ENCODE results near the gene GLG1.
"Not testable (repeated sequence)": the region's sequence is repeated elsewhere in the genome, so short reads cannot be mapped to it uniquely, and the experiment has no call there.

GLG1 gene

DNA sequence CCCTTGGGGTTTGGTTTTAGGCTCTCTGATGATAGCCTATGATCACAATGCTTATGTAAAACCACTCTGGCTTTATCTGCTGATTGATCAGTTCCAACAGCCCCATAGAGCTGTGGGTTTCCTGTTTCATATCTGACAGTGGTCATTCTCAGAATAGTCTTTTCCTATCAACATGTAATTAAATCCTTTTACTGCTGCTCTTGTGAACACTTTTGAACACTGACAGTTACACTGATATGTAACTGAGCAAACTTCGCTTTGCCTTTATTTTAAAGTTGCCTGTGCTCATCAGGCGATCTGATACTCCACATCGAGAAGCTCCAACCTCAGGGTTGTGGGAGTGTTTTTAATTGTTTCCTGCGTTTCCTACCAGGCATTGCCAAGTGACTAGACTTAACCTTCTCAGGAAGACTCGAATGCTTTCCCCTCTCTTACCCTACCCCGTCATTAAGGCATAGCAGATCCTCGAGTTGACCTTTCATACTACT is 168.4 kb downstream of the GLG1 start:
- no peak for DNase-seq

DNA sequence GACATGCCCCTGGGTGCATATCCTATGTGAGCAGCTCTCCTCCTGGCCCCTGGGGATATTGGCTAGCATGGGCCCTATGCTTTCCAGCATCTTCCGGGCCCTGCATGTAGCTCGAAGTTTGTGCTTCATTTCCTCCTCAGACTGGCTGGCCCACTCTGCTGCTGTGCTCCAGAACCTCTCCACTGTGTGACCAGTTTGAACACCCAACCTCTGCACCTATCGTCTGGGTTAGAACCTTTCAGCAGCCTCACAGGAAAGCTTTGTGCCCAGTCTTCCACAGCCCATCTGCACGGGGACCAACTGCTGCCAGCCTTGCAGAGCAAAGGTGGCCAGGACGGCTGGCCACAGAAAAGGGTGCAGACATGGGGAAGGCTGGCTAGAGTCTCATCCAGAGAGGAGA is 175.4 kb downstream of the GLG1 start:
- no peak for DNase-seq

DNA sequence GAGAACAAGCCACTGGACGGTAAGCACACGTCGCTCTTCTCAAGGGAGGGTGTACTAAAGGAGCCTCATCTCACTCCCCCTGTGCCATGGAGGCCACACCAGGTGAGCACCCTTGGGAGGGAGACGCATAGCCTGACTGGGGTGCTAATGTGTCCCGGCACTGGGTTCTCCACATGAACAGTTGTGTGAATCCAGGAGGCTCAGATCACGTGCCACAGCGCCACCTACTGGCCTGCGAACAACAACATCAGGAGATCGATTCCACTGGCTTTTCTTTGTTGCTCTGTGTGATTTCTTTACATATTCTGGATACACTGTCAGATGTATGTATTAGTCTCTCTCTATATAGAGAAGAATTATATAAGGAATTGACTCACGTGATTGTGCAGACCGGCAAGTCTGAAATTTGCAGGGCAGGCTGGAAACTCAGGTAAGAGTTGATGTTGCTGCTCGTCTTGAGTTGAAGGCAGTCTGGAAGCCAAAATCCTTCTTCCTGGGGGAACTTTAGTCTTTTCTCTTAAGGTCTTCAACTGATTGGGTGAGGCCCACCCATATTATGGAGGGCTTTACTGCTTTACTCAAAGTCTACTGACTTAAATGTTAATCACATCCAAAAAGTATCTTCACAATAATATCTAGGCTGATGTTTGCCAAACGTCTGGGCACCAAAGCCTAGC is 176.7 kb downstream of the GLG1 start:
- DNase-seq: peak; percentile 34

DNA sequence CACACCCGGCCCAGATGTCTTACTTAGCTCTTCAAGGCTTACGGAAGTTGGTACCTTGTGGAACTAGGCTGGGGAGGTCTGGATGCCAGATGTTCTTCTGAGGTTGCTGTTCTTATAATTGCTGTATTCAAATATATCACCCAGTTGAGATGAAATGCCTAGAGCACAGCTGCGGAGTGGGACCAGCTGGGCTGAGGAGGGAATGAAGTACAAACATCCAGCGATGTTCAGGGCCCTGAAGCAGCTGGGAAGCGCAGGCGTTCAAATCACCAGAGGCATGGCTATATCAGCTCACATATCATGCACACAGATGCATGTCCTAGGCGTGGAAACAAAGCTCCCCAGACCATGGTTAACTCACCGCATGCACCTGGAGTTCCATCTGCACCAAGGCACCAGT is 178.4 kb downstream of the GLG1 start:
- not testable (repeated sequence) for DNase-seq

DNA sequence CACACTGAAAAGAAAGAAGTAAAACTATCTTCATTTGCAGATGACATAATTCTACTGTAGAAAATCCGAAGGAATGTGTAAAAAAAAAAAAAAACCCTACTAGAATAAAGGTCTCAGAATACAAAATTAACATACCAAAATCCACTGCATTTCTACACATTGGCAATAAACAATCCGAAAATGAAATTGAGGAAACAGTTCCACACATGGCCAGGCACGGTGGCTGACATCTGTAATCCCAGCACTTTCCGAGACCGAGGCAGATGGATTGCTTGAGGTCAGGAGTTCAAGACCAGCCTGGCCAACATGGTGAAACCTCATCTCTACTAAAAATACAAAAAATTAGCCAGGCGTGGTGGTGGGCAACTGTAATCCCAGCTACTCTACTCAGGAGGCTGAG is 181.2 kb downstream of the GLG1 start:
- DNase-seq: not testable (repeated sequence)

DNA sequence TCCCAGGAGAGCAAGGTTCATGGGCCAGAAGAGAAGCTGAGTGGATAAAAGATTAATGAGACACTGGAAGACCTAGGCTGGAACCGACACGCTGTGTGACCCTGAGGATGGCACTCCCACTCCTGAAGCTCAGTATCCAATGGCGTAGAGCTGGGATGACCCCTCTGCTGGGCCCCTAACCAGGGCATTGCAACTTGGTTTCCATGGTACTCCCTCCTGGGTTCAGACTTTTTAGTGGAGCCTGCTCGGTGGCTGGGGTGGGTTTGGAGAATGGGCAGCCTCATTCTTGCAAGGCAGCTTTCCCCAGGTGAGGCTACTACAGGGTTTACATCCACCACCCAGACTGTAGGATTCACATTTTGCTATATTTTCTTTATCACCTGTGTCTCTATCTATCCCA is 183.2 kb downstream of the GLG1 start:
- DNase-seq: not testable (repeated sequence)

DNA sequence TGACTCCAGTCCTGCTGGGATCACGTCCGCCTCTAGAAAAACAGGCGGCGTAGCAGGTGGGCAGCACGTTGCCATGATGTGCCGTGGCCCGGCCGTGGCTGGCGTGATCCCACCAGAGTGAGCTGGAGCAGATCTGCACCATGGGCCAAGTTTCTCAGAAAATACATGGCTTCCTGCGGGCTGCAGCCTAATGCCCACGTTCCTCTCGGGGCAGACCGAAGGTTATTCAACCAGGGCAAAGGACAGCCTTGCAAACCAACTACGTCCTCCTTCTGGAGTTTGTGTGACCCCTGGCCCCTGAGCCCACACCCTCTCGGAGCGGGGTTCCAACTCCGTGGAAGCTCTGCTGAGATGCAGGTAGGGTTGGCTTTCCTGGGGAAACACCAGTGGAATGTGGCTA is 184.8 kb downstream of the GLG1 start:
- not testable (repeated sequence) for DNase-seq

DNA sequence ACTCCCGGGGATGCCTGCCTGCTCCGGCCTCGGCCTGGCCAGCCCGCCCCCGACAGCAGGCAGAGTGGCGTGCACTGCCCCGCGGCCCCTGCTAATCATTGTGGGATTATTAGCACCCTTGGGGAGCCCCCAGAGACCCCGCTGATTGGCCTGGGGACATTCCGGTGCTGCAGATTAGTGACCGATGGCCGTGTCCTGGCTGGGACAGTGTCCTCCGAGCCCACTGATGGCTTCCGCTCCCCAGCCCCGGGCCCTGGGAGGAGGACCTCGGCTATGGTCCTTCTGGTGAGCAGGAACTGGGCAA is 185.5 kb downstream of the GLG1 start:
- DNase-seq: not testable (repeated sequence)

DNA sequence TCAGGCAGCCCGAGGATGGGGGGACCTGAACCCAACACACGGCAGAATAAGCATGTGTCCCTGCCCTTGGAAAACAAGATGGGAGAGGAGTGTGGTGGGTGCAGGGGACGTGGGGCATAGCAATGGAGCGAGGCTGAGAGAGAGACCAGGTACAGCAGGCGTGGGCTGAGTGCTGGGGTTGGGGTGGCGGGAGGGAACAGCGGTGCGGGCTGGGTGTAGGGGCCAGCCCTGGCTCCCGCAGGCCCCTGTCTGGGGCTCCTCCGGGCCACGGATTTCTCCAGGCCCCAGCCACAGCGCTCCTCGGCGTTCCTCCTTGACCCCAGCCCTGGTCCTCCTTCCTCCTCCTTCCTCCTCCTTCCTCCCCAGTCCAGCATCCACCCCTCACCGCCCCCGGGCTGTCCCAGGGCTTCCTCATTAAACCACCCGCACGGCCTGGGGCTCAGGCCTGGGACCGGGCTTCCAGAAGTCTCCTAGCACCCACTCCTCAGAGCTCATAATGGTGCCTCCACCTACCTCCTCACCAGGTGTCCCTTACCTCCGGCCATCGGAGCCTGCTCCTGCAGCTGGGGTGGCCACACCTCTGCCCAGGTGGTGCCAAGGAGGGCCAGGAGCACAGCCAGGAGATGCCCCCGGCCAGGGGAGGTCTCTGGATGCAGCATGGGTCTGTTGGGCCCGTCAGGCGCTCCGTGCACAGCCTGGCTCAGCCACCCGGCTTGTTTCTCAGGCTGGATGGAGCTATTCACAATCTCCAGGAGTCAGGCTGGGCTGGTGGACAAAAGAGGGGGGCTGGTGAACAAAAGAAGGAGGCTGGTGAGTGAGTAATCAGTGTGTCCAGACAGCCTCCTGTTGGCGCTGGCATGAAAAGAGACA is 186.1 kb downstream of the GLG1 start, which contains the start of gene CLEC18B:
TSS of gene CLEC18B (minus strand) at position 867 of the 870 bp plus-strand sequence. CDS start at position 659, 208 bp downstream.
- DNase-seq: peak; percentile 2

DNA sequence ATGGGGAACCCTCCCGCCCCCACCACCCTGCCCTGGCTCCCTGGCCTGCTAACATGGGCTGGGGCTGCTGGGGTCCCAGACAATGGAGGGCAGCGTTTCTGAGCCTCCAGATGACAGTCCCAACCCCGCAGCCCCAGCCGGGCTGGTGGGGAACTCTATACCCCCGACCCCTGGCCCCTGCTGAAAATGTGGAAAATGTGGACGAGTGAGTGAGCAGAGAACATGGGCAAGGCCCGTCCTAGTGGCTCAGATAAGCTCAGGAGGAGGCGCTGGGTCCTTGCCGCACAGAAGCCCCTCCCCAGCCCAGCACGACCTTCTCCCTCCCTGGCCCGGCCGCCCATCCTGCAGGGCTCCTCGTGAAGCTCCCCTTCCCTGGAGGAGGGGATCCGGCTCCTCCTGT is 187.1 kb downstream of the GLG1 start:
- not testable (repeated sequence) for DNase-seq

DNA sequence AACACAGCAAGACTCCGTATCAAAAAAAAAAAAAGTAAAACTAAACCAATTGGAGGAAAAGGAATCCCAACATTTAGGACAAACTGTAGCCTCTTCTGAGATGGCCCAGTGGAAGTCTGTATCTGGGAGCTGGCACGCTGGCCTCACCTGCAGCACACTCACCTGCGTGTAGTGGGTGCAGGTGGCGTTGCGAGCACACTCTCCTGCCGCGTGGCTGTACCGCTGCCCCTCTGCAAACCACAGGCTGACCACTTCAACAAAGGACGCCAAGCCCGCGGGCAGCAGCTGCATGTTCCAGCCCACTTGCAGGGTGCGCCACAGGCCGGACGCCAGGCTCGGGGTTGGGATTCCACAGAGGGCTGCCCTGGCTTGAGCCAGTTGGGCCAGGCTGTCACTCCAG is 189.0 kb downstream of the GLG1 start:
- DNase-seq: not testable (repeated sequence)

DNA sequence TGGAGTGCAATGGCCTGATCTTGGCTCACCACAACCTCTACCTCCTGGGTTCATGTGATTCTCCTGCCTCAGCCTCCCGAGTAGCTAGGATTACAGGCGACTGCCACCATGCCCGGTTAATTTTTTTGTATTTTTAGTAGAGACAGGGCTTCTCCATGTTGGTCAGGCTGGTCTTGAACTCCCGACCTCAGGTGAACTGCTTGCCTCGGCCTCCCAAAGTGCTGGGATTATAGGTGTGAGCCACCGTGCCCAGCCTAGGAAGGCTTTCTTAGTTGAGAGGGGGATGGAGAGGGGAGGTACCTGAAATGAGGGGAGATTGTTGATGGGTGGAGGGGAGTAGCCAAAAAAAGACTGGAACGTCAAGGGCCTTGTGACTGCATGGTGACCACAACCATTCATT is 193.0 kb downstream of the GLG1 start:
- DNase-seq: not testable (repeated sequence)

DNA sequence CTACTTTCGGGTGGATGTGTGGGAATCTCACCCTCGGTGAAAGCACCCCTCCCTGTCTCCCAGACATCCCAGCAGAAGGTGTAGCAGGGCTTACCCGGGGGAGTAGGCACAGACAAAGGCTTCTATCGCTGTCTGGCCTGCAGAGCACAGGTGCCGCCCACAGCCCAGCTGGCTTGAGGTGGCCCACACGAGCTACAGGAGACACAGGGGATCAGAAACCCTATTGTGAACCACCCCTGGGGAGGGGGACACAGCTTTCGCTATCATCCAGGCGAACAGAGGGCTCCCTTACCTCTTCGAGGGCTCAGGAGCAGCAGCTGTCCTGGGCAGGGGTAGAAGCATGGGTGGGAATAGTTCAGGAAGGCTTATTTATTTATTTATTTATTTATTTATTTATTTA is 193.4 kb downstream of the GLG1 start:
- DNase-seq: not testable (repeated sequence)

DNA sequence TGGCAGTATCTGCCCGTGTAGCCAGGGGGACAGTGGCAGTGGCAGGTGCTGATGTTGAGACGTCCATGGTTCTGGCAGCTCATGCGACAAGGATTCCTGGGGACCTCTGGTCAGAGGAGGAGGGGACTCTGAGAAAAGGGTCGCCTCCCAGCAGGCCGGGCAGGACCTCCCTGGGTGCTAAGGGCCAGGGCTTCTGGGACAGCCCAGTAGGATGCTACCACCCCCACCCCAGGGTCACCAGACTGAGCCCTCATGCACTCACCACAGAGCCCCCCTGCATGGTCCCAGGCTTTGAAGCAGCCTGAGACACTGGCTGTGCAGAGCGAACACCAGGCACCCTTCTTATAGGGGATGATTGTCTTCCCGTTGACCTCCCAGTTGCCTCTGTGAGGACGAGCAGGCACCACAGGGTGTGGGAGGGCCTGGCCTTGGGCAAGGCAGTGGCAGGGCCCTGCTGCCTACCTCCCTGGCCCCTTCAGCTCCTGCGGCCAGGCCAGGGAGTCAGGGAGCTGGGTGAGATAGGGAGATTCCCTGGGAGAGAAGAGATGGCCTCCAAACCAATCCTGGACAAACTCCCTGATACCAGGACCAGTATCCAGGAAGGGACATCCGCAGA is 194.0 kb downstream of the GLG1 start:
- DNase-seq: not testable (repeated sequence)

DNA sequence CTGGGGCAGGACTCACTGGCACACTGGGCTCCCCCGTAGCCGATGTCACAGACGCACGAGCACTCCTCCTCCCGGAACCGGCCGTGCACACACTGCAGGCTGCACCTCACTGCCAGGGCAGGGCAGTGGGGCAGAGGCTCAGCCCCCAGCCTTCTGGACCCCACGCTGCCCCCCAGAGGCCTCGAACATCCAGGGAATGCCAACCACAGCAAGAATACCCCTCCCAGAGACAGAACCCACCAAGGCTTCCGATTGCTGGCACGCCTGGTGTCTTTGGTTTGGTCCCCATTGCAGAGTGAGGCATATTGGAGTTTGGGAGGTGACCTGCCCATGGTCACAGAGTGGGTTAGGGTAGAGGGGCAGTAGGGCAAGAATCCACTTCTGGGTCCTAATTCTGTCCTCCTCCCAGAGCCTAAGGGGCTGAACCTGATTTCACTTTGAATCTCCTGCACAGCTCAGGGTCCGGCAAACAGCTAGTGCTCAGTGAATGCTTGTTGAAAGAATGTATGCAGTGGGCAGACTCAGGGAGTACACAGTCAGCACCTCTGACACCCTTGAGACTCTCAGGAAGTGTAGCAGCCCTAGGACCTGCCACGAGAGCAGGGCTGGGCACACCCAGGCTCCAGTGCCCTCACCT is 194.7 kb downstream of the GLG1 start:
- DNase-seq: not testable (repeated sequence)

DNA sequence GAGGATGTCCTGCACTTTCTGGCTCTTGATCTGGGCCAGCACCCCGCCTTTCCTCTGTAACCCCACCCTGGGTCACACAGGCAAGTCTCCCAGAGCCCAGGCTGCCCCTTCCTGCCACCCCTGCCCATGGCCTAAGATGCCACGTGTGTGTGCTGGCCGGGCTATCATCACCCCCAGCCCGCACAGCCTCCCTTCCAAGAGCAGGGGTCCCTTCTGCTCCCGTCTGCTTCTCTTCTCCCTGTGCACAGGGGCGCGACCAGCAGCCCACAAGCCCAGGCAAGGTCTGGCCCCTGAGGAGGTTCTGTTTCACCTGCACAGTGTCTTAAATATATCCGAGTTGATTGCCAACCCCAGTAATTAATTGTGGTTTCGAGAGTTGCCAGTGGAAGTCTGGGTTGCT is 195.9 kb downstream of the GLG1 start:
- DNase-seq: not testable (repeated sequence)

DNA sequence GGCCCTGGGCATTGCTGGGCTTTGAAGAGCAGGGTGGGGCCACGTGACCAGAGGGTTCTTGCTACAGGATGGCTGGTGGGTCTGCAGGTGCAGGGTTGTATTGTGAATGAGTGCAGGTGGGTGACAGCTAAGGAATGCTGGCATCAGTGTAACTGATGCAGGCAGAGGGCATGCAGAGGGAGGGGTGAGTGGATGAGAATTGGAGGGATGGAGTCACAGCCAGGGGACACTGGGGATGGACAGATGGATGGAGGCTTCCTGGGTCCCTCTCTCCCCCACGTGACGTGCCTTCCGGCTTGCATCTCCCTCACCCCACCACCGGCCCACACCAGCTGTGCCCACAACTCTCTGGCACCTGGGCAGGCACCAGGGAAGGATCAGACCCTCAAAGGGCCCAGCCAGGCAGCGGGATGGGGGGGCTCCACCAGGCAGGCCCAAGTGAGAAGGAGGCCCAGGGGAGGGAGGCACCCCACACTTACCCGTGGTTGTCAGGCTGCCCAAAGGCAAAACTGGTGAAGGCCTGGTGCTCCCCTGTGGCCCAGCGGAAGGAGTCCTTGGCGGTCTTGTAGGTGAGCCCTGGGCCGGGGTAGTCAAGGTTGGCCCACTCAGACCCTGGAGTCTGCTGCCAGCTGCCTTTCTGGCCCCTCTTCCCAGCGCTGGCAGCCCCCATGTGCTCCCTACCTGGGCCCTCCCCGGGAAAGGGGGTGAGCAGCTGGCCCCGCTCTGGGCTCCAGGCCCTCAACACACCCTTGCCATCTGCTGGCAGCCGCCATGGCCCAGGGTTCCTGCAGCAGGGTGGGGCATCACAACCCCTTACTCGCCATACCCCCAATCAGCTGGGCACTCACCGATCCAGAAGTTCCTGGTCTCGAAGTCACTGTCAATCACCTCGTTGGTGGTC is 196.6 kb downstream of the GLG1 start:
- not testable (repeated sequence) for DNase-seq

DNA sequence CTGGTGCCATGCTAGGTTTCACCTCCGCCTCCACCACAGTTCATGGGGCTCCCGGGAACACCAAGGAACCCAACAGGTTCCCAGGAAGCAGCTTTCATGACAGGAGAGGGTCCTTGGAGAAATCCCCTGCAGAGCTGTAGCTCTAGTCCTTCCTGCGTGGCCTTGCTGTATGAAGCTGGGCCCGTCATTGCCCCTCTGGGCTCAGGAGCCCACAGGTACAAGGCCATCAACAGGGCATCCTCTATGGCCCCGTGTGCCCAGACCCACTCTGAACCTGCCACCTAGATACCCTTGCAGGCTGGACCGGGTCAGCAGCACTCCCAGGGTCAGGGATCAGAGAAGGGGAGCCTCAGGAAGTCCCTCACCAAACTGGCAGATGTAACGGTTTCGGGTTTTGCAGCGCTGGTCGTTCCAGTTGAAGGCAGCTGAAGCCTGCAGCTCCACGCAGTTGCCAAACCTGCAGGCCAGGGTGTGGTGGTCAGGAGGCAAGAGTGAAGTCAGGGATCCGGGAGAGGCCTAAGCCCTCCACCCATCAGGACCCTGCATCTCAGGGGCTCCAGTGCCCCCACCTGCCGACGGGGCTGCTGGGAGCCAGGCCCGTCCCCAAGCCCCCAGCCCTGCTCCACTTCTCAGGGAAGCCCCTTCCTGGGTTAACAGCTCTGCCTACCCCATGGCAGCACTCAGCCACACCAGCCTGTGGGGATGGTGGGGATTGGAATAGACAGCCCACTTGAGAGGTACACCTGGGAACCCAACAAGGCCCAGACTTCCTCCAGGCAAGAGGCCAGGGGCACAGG is 197.5 kb downstream of the GLG1 start:
- not testable (repeated sequence) for DNase-seq

DNA sequence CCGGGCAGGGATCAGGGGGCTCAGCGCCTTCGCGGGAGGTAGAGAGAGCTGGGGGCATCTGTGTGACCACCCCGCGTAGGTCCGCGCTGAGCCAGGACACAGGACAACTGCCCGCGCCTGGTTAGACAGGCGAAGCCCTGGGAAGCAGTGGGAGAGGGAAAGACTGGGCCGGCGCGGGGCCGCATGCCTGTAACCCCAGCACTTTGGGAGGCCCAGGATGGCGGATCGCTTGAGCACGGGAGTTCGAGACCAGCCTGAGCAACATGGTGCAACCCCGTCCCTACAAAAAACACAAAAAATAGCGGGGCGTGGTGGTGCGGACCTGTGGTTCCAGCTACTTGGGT is 199.6 kb downstream of the GLG1 start:
- not testable (repeated sequence) for DNase-seq

DNA sequence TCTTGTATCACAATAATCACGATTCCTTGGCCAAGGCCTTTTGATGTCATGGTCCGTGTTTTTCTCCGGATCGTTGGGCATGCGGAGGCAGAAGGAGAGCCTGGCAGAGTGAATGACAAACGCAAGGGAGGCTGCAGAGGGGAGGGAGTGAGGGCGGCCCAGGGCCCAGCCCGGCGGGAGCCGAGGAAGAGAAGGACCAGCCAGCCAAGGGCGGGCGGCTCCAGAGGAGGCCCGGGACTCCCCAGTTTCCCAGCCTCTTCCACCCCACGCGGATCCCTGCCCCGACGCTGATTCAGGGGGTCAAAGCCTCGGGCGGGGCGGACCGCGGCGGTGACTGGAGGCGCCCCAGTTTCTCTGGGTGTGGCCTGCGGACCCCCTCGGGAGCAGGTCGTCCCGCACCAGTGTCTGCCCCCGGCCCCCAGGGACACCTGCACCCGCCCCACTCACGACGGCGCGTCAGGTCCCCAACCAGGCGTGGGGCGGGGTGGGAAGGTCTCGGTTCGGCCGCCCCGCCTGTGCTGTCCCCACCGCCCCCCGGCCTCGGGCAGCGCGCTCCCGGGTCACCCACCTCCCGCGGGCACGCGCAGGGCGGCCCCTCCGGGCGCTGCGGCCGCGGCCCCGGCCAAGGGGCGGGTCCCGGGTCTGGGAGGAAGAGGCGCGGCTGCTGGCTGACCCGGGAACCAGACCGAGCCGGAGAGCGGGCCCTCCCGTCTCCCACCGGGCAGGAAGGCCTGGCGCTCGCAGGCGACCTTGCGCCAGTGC is 200.1 kb downstream of the GLG1 start:
- DNase-seq: not testable (repeated sequence)

Measured in HCEC 1CT (cell line).